DND-41 (cell line): ENCODE results near the gene NEU1.

Experiments
- EZH2 ChIP-seq: IDR thresholded peaks from 3 replicates; pipeline ENCODE4 v1.6.1; 2012; ENCODE audit warnings: borderline replicate concordance, low read depth, mild to moderate bottlenecking, moderate library complexity, low read length, inconsistent platforms; ENCODE audit not compliant: severe bottlenecking
- TF ChIP-seq, protein P1 (sequence below): IDR thresholded peaks from 2 replicates; pipeline ENCODE4 v1.5.1; 2012; ENCODE audit warnings: borderline replicate concordance, low read length, moderate library complexity, mild to moderate bottlenecking; ENCODE audit not compliant: poor library complexity, severe bottlenecking; ENCODE audit errors: extremely low read depth

- TF ChIP-seq, protein P1, sequence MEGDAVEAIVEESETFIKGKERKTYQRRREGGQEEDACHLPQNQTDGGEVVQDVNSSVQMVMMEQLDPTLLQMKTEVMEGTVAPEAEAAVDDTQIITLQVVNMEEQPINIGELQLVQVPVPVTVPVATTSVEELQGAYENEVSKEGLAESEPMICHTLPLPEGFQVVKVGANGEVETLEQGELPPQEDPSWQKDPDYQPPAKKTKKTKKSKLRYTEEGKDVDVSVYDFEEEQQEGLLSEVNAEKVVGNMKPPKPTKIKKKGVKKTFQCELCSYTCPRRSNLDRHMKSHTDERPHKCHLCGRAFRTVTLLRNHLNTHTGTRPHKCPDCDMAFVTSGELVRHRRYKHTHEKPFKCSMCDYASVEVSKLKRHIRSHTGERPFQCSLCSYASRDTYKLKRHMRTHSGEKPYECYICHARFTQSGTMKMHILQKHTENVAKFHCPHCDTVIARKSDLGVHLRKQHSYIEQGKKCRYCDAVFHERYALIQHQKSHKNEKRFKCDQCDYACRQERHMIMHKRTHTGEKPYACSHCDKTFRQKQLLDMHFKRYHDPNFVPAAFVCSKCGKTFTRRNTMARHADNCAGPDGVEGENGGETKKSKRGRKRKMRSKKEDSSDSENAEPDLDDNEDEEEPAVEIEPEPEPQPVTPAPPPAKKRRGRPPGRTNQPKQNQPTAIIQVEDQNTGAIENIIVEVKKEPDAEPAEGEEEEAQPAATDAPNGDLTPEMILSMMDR, result no peak
- no peak for TF ChIP-seq EZH2
Measured at GRCh38 chr6:31881136-31881859, 18.7 kb upstream of the NEU1 start.
